Measurements from ENCODE around the gene SFTPB.

DNA sequence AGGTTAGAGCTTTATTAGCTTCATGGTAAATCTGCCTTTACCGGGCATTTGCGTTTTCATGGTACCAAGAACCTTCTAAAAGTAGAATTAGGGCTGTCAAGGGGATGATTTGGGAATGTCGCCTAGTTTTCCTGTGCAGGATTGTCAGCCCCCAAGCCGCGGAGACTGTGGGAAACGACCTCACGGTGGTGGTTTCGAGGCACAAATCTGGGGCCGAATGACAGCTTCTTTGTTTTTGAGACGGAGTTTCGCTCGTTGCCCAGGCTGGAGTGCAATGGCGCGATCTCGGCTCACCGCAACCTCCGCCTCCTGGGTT, 52.6 kb downstream of the SFTPB start:
- no peak for TF ChIP-seq POLR2AphosphoS5 (IDR thresholded peaks at IDR 0.05)
- no peak for TF ChIP-seq POLR2A (IDR thresholded peaks at IDR 0.05)
- TF ChIP-seq, protein P1, sequence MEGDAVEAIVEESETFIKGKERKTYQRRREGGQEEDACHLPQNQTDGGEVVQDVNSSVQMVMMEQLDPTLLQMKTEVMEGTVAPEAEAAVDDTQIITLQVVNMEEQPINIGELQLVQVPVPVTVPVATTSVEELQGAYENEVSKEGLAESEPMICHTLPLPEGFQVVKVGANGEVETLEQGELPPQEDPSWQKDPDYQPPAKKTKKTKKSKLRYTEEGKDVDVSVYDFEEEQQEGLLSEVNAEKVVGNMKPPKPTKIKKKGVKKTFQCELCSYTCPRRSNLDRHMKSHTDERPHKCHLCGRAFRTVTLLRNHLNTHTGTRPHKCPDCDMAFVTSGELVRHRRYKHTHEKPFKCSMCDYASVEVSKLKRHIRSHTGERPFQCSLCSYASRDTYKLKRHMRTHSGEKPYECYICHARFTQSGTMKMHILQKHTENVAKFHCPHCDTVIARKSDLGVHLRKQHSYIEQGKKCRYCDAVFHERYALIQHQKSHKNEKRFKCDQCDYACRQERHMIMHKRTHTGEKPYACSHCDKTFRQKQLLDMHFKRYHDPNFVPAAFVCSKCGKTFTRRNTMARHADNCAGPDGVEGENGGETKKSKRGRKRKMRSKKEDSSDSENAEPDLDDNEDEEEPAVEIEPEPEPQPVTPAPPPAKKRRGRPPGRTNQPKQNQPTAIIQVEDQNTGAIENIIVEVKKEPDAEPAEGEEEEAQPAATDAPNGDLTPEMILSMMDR (IDR thresholded peaks at IDR 0.05) = no peak
